ENCODE results near the gene TMEM100.

TMEM100 gene

DNA sequence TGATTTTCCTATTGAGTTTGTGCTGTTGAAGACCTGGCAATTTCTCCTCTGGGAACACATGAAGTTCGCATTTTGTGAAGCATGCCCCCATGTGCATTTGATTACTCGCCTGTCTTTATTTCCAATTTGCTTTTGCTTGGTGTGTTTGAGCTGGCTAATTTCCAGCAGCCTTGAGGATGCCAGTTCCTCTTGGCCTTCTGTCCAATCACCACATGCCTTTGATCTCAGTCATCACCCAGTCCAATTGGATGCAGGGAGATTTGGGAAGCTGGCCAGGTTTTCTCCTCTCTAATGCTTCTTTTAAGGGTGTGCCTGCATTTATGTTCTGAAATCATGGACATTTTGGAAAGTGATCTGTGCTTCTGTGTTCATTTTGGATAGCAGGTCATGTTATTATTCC, 3.8 kb upstream of the TMEM100 start:
- H3F3A ChIP-seq (ENCODE audit: insufficient read depth, low read length) = no peaks in the 10 kb centered on the region
- DNase-seq = no peak
- TF ChIP-seq, protein P1, sequence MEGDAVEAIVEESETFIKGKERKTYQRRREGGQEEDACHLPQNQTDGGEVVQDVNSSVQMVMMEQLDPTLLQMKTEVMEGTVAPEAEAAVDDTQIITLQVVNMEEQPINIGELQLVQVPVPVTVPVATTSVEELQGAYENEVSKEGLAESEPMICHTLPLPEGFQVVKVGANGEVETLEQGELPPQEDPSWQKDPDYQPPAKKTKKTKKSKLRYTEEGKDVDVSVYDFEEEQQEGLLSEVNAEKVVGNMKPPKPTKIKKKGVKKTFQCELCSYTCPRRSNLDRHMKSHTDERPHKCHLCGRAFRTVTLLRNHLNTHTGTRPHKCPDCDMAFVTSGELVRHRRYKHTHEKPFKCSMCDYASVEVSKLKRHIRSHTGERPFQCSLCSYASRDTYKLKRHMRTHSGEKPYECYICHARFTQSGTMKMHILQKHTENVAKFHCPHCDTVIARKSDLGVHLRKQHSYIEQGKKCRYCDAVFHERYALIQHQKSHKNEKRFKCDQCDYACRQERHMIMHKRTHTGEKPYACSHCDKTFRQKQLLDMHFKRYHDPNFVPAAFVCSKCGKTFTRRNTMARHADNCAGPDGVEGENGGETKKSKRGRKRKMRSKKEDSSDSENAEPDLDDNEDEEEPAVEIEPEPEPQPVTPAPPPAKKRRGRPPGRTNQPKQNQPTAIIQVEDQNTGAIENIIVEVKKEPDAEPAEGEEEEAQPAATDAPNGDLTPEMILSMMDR (IDR thresholded peaks at IDR 0.05; ENCODE audit: low read length) = no peak
- TF ChIP-seq EZH2phosphoT487 (IDR thresholded peaks at IDR 0.05; ENCODE audit: low read length) (no peak), EZH2 (optimal IDR thresholded peaks at IDR 0.05; ENCODE audit: low read depth, low read length) (no peak)
- H4K20me1 ChIP-seq (ENCODE audit: insufficient read depth, low read length) = no peaks in the 10 kb centered on the region
- H3K27ac ChIP-seq (ENCODE audit: low read length) = no peak overlapping the region
- H3K27me3 ChIP-seq (replicated peaks; ENCODE audit: insufficient read depth, low read length) = no peaks in the 10 kb centered on the region
- H3K9me2 ChIP-seq (replicated peaks; ENCODE audit: insufficient read depth, low read length) = no peaks in the 10 kb centered on the region
- H3K79me2 ChIP-seq (ENCODE audit: low read length) = no peaks in the 10 kb centered on the region
- no peak overlapping the region for H3K9ac ChIP-seq (ENCODE audit: low read length)
- H3K36me3 ChIP-seq (replicated peaks; ENCODE audit: insufficient read depth, low read length) = no peaks in the 10 kb centered on the region
- H3K4me2 ChIP-seq (ENCODE audit: low read depth, low read length) = no peak overlapping the region
- no peak overlapping the region for H2AFZ ChIP-seq (ENCODE audit: low read length)
- no peaks in the 10 kb centered on the region for H3K4me1 ChIP-seq (ENCODE audit: low read length)
- no peak overlapping the region for H3K4me3 ChIP-seq (ENCODE audit: low read length)
- no peaks in the 10 kb centered on the region for H3K9me3 ChIP-seq (replicated peaks; ENCODE audit: insufficient read depth, low read length)

DNA sequence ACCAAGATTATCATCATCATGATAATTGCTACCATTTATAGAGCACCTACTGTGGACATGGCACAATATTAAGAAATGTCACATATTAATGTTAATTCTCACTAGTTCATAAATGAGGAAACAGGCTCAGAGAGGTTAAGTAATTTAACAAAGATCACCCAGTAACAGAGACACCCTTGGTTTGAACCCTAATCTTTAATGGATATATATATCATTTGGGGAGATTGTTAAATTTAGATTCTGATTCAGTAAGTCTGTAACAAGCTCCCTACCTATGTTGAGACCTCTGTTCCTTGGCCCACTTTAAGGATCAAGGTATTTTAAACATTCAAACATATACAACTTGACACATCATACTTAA, 804 bp upstream of the TMEM100 start:
- no peak for DNase-seq
- Histone ChIP-seq H3K27me3 (replicated peaks; ENCODE audit: insufficient read depth, low read length) (no peaks in the 10 kb centered on the region), H3K27ac (ENCODE audit: low read length) (no peak overlapping the region), H3K9me2 (replicated peaks; ENCODE audit: insufficient read depth, low read length) (no peaks in the 10 kb centered on the region), H3K36me3 (replicated peaks; ENCODE audit: insufficient read depth, low read length) (no peaks in the 10 kb centered on the region), H3K4me3 (ENCODE audit: low read length) (no peak overlapping the region), H3K9me3 (replicated peaks; ENCODE audit: insufficient read depth, low read length) (no peaks in the 10 kb centered on the region), H3F3A (ENCODE audit: insufficient read depth, low read length) (no peaks in the 10 kb centered on the region), H3K9ac (ENCODE audit: low read length) (no peak overlapping the region), H4K20me1 (ENCODE audit: insufficient read depth, low read length) (no peaks in the 10 kb centered on the region), H2AFZ (ENCODE audit: low read length) (no peak overlapping the region), H3K4me1 (ENCODE audit: low read length) (no peaks in the 10 kb centered on the region), H3K4me2 (ENCODE audit: low read depth, low read length) (no peak overlapping the region), H3K79me2 (ENCODE audit: low read length) (no peaks in the 10 kb centered on the region)
- TF ChIP-seq, protein P1 (IDR thresholded peaks at IDR 0.05; ENCODE audit: low read length) = no peak
- TF ChIP-seq EZH2 (optimal IDR thresholded peaks at IDR 0.05; ENCODE audit: low read depth, low read length) (no peak), EZH2phosphoT487 (IDR thresholded peaks at IDR 0.05; ENCODE audit: low read length) (no peak)

DNA sequence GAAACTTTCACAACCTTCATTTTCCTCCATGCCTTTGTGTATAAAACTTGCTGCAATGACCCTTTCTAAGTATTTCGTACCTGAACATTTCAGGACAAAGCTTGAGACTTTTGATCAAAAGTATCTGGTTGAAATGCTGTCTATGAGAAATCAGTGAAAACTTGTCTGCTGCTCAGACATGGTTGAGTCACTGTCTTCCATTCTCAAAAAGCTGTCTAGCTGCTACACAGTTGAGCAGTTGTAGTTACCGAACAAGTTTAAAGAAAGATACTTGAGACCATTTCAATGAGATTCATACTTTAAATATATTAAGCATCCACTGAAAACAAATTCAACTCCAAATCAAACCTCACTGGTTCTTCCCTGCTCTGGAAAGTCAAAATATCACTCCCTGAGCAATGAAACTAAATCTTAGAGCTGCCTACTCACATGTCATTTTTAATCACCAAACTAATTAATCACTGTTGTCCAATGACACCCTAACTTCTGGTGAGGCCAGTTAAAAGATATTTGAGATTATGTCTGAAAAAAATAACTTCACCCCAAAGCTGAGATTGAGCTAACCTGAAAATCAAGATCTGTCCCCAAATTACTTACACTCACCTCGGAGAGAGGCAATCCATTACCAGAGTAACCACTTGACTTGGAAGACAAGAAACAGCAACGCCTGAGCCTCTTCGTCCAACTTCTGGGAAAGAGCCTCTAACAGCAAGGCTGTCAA, 488 bp downstream of the TMEM100 start:
- no peak for DNase-seq
- Histone ChIP-seq H2AFZ (ENCODE audit: low read length) (no peak overlapping the region), H3K4me2 (ENCODE audit: low read depth, low read length) (no peak overlapping the region), H3K79me2 (ENCODE audit: low read length) (no peaks in the 10 kb centered on the region), H3K36me3 (replicated peaks; ENCODE audit: insufficient read depth, low read length) (no peaks in the 10 kb centered on the region), H3F3A (ENCODE audit: insufficient read depth, low read length) (no peaks in the 10 kb centered on the region), H4K20me1 (ENCODE audit: insufficient read depth, low read length) (no peaks in the 10 kb centered on the region), H3K9ac (ENCODE audit: low read length) (no peak overlapping the region), H3K4me3 (ENCODE audit: low read length) (no peak overlapping the region), H3K27ac (ENCODE audit: low read length) (no peak overlapping the region), H3K9me2 (replicated peaks; ENCODE audit: insufficient read depth, low read length) (no peaks in the 10 kb centered on the region), H3K4me1 (ENCODE audit: low read length) (no peaks in the 10 kb centered on the region), H3K27me3 (replicated peaks; ENCODE audit: insufficient read depth, low read length) (no peaks in the 10 kb centered on the region), H3K9me3 (replicated peaks; ENCODE audit: insufficient read depth, low read length) (no peaks in the 10 kb centered on the region)
- TF ChIP-seq EZH2phosphoT487 (IDR thresholded peaks at IDR 0.05; ENCODE audit: low read length) = no peak
- TF ChIP-seq, protein P1 (IDR thresholded peaks at IDR 0.05; ENCODE audit: low read length) = no peak
- no peak for TF ChIP-seq EZH2 (optimal IDR thresholded peaks at IDR 0.05; ENCODE audit: low read depth, low read length)

Data from MM.1S (cell line).